Measurements from ENCODE around the gene BLOC1S1.

Gene BLOC1S1

DNA sequence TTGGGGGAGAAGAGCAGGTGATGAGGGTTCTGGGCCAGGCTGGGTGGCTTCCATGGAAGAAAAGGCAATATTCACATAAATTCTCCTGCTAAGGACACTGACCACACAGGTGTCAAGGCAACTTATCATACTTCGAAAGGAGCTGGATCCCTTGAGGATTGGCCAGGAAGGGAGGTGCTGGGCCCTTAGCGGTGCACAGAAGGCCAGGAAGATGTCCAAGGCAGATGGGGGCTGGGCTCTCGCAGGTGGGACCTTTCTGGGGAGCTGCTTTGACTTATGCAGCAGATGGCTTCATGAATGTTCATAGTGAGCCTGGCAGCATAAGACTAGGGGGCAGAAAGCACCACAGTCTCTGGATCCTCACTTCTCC lies 9.1 kb downstream of the BLOC1S1 start:
- Histone ChIP-seq H3K4me2 (ENCODE audit: low read length) (no peak overlapping the region), H2BK12ac (ENCODE audit: low read length) (no peak overlapping the region), H3K79me2 (ENCODE audit: control insufficient read depth, insufficient read depth, low read length, poor library complexity) (peaks cover 21% of the 10 kb centered on the region), H2BK120ac (ENCODE audit: insufficient read depth, low read length, poor library complexity) (no peak overlapping the region), H3K14ac (ENCODE audit: low read length) (no peak overlapping the region), H3K27me3 (ENCODE audit: insufficient read depth, low read length) (no peaks in the 10 kb centered on the region), H3K79me1 (ENCODE audit: low read length) (peaks cover 18% of the 10 kb centered on the region), H3K4me1 (ENCODE audit: control insufficient read depth in 1 of 2, insufficient read depth in 2 of 2, low read length in 2 of 2) (peaks cover 8 to 14% of the 10 kb centered on the region in 2 experiments), H4K91ac (ENCODE audit: low read depth, low read length) (no peak overlapping the region), H2BK5ac (ENCODE audit: low read depth, low read length, poor library complexity) (no peak overlapping the region), H3K18ac (ENCODE audit: low read length) (no peak overlapping the region), H3K4me3 (ENCODE audit: low read depth, low read length) (no peak overlapping the region), H3K23ac (ENCODE audit: low read length) (no peak overlapping the region), H3K4ac (ENCODE audit: low read depth, low read length) (no peak overlapping the region), H2AFZ (ENCODE audit: insufficient read depth, low read length, poor library complexity) (no peak overlapping the region), H3K27ac (ENCODE audit: low read depth, low read length) (no peak overlapping the region), H2AK5ac (ENCODE audit: low read length) (no peak overlapping the region), H3K36me3 (ENCODE audit: control insufficient read depth in 1 of 2, insufficient read depth in 2 of 2, low read length in 2 of 2) (peaks cover 35 to 41% of the 10 kb centered on the region in 2 experiments), H4K12ac (ENCODE audit: low read depth, low read length) (no peak overlapping the region), H3K9ac (ENCODE audit: low read length) (no peak overlapping the region), H3K9me3 (ENCODE audit: insufficient read depth, low read depth, low read length) (no peaks in the 10 kb centered on the region), H4K8ac (ENCODE audit: low read depth, low read length) (no peak overlapping the region)
- no CpG with 5 or more reads among the region's 3 CpGs for WGBS (ENCODE audit: extremely low coverage, insufficient coverage, insufficient read length)
- no peak for DNase-seq

DNA sequence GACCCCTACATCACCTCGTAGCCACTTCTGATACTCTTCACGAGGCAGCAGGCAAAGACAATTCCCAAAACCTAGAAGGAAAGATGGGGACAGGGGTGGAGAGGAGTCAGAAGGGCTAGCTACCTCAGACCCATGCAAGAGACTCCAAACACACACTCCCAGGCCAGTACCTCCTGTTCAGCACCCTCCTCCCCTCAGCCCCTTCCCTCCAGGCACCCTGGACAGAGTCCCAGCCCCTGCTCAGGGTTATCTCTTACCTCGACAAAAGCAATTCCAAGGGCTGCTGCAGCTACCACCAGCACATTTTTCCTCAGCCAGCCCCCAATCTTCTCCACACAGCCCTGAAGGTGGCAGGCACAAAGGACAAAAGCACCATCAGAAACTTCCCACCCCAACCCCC lies 9.7 kb downstream of the BLOC1S1 start:
- Histone ChIP-seq H3K27ac (ENCODE audit: low read depth, low read length) (no peak overlapping the region), H2BK5ac (ENCODE audit: low read depth, low read length, poor library complexity) (no peak overlapping the region), H3K9ac (ENCODE audit: low read length) (no peak overlapping the region), H2BK120ac (ENCODE audit: insufficient read depth, low read length, poor library complexity) (no peak overlapping the region), H2AK5ac (ENCODE audit: low read length) (no peak overlapping the region), H3K27me3 (ENCODE audit: insufficient read depth, low read length) (no peaks in the 10 kb centered on the region), H3K79me2 (ENCODE audit: control insufficient read depth, insufficient read depth, low read length, poor library complexity) (peaks cover 21% of the 10 kb centered on the region), H4K12ac (ENCODE audit: low read depth, low read length) (no peak overlapping the region), H4K91ac (ENCODE audit: low read depth, low read length) (no peak overlapping the region), H3K18ac (ENCODE audit: low read length) (peak overlapping the region; percentile 12), H3K23ac (ENCODE audit: low read length) (no peak overlapping the region), H3K4me1 (ENCODE audit: control insufficient read depth in 1 of 2, insufficient read depth in 2 of 2, low read length in 2 of 2) (peaks cover 11 to 17% of the 10 kb centered on the region in 2 experiments), H3K4me3 (ENCODE audit: low read depth, low read length) (no peak overlapping the region), H2AFZ (ENCODE audit: insufficient read depth, low read length, poor library complexity) (no peak overlapping the region), H2BK12ac (ENCODE audit: low read length) (no peak overlapping the region), H3K4me2 (ENCODE audit: low read length) (no peak overlapping the region), H3K79me1 (ENCODE audit: low read length) (peaks cover 18% of the 10 kb centered on the region), H3K36me3 (ENCODE audit: control insufficient read depth in 1 of 2, insufficient read depth in 2 of 2, low read length in 2 of 2) (peaks cover 35 to 41% of the 10 kb centered on the region in 2 experiments), H3K14ac (ENCODE audit: low read length) (no peak overlapping the region), H3K9me3 (ENCODE audit: insufficient read depth, low read depth, low read length) (no peaks in the 10 kb centered on the region), H4K8ac (ENCODE audit: low read depth, low read length) (no peak overlapping the region), H3K4ac (ENCODE audit: low read depth, low read length) (no peak overlapping the region)
- WGBS (ENCODE audit: extremely low coverage, insufficient coverage, insufficient read length), result no CpG with 5 or more reads among the region's 3 CpGs
- no peak for DNase-seq

DNA sequence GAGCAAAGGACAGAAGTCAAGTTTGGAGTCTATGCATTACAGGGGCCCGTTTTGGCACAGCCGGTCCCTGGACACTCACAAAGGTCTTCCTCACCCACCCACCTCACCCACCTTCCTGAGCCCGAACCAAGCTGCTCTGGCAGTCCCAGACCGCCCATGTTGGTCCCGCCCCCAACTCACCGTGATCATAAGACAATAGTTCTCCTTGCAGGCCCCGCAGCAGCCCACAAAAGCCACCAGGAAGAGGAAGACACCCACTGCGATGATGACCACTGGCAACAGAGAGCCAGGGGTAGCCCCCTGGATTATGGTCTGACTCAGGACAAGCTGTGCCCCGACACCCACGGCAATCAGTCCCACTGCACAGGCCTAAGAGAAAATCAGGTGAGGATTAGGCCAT lies 11.1 kb downstream of the BLOC1S1 start:
- Histone ChIP-seq H4K12ac (ENCODE audit: low read depth, low read length) (no peak overlapping the region), H3K4ac (ENCODE audit: low read depth, low read length) (peak overlapping the region; percentile 36), H2BK5ac (ENCODE audit: low read depth, low read length, poor library complexity) (peak overlapping the region; percentile 5), H2AK5ac (ENCODE audit: low read length) (no peak overlapping the region), H4K8ac (ENCODE audit: low read depth, low read length) (peak overlapping the region; percentile 8), H3K4me2 (ENCODE audit: low read length) (peak overlapping the region; percentile 62), H3K27me3 (ENCODE audit: insufficient read depth, low read length) (no peaks in the 10 kb centered on the region), H2AFZ (ENCODE audit: insufficient read depth, low read length, poor library complexity) (peak overlapping the region; percentile 13), H3K27ac (ENCODE audit: low read depth, low read length) (peak overlapping the region; percentile 34), H3K23ac (ENCODE audit: low read length) (peak overlapping the region; percentile 45), H3K9me3 (ENCODE audit: insufficient read depth, low read depth, low read length) (no peaks in the 10 kb centered on the region), H2BK12ac (ENCODE audit: low read length) (no peak overlapping the region), H3K79me2 (ENCODE audit: control insufficient read depth, insufficient read depth, low read length, poor library complexity) (peaks cover 21% of the 10 kb centered on the region), H3K18ac (ENCODE audit: low read length) (peak overlapping the region; percentile 31), H3K79me1 (ENCODE audit: low read length) (peaks cover 18% of the 10 kb centered on the region), H3K14ac (ENCODE audit: low read length) (no peak overlapping the region), H4K91ac (ENCODE audit: low read depth, low read length) (no peak overlapping the region), H3K4me3 (ENCODE audit: low read depth, low read length) (peak overlapping the region; percentile 34), H2BK120ac (ENCODE audit: insufficient read depth, low read length, poor library complexity) (no peak overlapping the region), H3K36me3 (ENCODE audit: control insufficient read depth in 1 of 2, insufficient read depth in 2 of 2, low read length in 2 of 2) (peaks cover 35 to 41% of the 10 kb centered on the region in 2 experiments), H3K4me1 (ENCODE audit: control insufficient read depth in 1 of 2, insufficient read depth in 2 of 2, low read length in 2 of 2) (peaks cover 11 to 17% of the 10 kb centered on the region in 2 experiments), H3K9ac (ENCODE audit: low read length) (peak overlapping the region; percentile 78)
- WGBS (ENCODE audit: extremely low coverage, insufficient coverage, insufficient read length), result no CpG with 5 or more reads among the region's 10 CpGs
- no peak for DNase-seq

DNA sequence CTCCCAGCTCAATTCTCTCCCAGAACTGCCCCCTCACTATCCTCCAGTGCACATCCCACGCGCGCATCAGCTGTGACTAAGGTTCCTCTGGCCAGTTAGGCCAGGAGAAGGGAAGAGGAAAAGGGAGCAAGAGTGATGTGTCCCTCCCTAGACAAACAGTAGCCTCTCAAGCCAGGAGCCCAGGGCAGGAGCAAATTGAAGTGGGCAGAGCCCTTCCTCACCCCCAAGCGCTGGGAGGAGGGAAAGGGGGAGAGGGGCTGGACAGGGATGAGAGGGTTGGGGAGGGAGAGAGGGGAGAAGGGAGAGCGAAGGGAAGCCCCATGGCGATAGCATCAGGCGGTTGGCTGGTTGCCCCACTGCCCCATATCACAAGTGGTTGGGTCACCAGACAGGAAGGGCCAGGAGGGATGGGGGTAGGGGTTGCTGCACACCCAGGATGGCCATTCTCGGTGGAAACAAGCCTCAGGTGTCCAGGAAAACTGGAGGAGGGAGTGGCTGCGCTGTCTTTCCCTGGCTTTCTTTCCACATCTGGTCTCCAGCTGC lies 11.9 kb downstream of the BLOC1S1 start:
- H4K8ac ChIP-seq (ENCODE audit: low read depth, low read length), result peak overlapping the region; percentile 75
- WGBS (ENCODE audit: extremely low coverage, insufficient coverage, insufficient read length), result no CpG with 5 or more reads among the region's 9 CpGs
- H4K91ac ChIP-seq (ENCODE audit: low read depth, low read length), result peak overlapping the region; percentile 92
- peaks cover 35 to 40% of the 10 kb centered on the region in 2 experiments for H3K36me3 ChIP-seq (ENCODE audit: control insufficient read depth in 1 of 2, insufficient read depth in 2 of 2, low read length in 2 of 2)
- H3K27ac ChIP-seq (ENCODE audit: low read depth, low read length), result peak overlapping the region; percentile 97
- peak overlapping the region; percentile 78 for H3K9ac ChIP-seq (ENCODE audit: low read length)
- peak; percentile 81 to 86 for DNase-seq
- peak overlapping the region; percentile 62 for H4K12ac ChIP-seq (ENCODE audit: low read depth, low read length)
- peak overlapping the region; percentile 80 for H2AK5ac ChIP-seq (ENCODE audit: low read length)
- peak overlapping the region; percentile 93 for H3K18ac ChIP-seq (ENCODE audit: low read length)
- H3K23ac ChIP-seq (ENCODE audit: low read length), result no peak overlapping the region
- H3K27me3 ChIP-seq (ENCODE audit: insufficient read depth, low read length), result no peaks in the 10 kb centered on the region
- H3K79me1 ChIP-seq (ENCODE audit: low read length), result peaks cover 18% of the 10 kb centered on the region
- H3K14ac ChIP-seq (ENCODE audit: low read length), result peak overlapping the region; percentile 98
- H3K4me3 ChIP-seq (ENCODE audit: low read depth, low read length), result peak overlapping the region; percentile 93
- no peak overlapping the region for H2AFZ ChIP-seq (ENCODE audit: insufficient read depth, low read length, poor library complexity)
- H3K4me1 ChIP-seq (ENCODE audit: control insufficient read depth in 1 of 2, insufficient read depth in 2 of 2, low read length in 2 of 2), result peaks cover 11 to 17% of the 10 kb centered on the region in 2 experiments
- peak overlapping the region; percentile 57 for H2BK120ac ChIP-seq (ENCODE audit: insufficient read depth, low read length, poor library complexity)
- no peaks in the 10 kb centered on the region for H3K9me3 ChIP-seq (ENCODE audit: insufficient read depth, low read depth, low read length)
- peak overlapping the region; percentile 62 for H3K4me2 ChIP-seq (ENCODE audit: low read length)
- peak overlapping the region; percentile 47 for H2BK12ac ChIP-seq (ENCODE audit: low read length)
- H2BK5ac ChIP-seq (ENCODE audit: low read depth, low read length, poor library complexity), result peak overlapping the region; percentile 88
- H3K4ac ChIP-seq (ENCODE audit: low read depth, low read length), result peak overlapping the region; percentile 97
- H3K79me2 ChIP-seq (ENCODE audit: control insufficient read depth, insufficient read depth, low read length, poor library complexity), result peaks cover 21% of the 10 kb centered on the region

Measured in trophoblast cell (in vitro differentiated cells and primary cell).